Measurements from ENCODE around the gene STAT6. TPM values are rescaled to one million over a fixed set of nuclear protein-coding genes. Genes with fewer than 3 reads are reported as not detected.
"Not testable (repeated sequence)": the region's sequence is repeated elsewhere in the genome, so short reads cannot be mapped to it uniquely, and the experiment has no call there.

STAT6 gene
- total RNA-seq, 2 donors from 2014 or later: 162 to 201 TPM

DNA sequence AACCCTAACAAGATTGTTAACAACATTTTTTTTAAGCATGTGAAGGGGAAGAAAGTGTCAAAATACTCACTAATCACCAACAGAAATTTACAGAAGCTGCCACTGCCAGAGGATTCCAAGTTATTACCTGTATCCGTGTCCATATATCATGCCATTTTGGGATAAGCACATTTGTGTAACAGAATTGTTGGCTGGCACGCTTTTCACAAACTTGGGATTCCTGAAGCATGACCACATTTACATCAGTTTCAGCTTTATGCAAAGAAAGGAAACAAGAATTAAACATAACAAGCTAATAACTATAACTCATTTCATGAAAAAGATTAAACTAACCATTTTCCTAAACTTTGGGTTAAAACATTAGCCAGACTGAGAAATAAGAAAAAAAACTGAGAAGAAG, 38.5 kb downstream of the STAT6 start:
- intact Hi-C loops (cut with DNase I): loop anchor here in 1 of 2 donors (5.0 kb wide), 1 partner anchor 105 kb away; no protein-coding TSS in a partner anchor
- DNase-seq (ENCODE audit: low spot score): no peak

DNA sequence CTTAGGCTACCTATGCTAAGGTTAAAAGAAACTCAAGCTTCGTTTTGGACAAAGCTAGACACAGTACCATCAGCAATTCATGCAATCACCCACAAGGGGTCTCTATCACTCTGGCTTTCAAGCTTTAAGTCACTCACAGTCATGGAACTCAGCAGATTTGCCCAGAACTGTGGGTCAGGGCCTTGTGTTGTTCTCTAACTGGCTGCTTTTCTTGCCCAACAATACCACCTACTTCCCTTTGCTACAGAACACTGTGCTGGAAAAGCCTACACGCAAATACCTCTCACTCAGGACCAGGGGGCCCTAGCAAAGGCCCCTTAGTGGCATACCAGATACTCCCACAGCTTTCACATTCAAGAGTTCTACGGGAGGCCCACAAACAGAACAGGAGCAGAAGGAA, 41.6 kb downstream of the STAT6 start:
- intact Hi-C loops (cut with DNase I): loop anchor here (5.0 to 10.0 kb wide), 3 partner anchors 43 to 312 kb away; partner anchors contain the start of gene STAT6 (in 2 of the 2)
- DNase-seq (ENCODE audit: low spot score): no peak

DNA sequence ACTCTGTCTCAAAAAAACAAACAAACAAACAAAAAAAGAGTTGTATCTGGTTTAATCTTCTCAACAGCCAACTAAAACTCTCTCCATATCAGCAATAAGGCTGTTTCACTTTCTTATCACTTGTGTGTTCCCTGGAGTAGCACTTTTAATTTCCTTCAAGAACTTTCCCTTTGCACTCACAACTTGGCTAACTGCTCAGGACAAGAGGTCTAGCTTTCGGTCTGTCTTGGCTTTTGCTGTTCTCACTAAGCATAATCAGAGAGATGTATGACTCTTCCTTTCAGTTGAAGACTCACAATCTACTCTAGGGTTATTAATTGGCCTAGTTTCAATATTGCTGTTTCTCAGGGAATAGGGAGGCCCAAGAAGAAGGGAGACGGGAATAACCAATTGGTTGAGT, 44.9 kb downstream of the STAT6 start:
- intact Hi-C loops (cut with DNase I): loop anchor here (5.0 to 10.0 kb wide), 3 partner anchors 46 to 309 kb away; partner anchors contain the start of gene STAT6 (in 2 of the 2)
- DNase-seq (ENCODE audit: low spot score): no peak

DNA sequence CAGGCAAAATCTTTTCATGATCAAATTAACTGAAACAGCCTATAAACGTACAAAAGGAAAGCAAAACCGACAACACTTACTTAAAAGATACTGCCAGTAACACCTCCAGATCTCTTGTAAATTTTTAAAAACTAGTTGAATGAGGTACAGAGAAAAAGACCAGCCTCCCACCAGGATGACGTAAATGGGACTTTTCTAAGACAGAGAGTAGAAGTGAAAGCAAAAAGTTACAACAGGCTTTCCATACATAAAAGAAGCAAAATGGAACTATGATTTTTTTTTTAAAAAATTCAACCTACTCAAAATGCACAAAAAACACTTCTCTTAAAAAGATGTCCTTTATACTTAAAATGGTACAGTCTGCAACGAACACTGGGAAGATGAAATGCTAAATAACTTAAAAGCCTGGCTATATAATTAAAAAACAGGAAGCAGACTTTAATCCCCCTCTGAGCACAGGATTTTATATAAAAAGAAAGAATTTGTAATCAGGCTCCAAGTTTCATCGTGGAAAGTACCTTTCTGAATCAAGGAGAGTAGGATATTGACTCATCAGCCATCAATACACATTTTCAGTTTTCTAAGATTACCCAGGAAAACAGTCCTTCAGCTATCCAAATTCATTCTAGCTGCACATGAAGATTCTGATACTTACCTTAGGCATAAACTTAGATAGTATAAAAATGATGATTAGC, 47.0 kb downstream of the STAT6 start:
- intact Hi-C loops (cut with DNase I): loop anchor here (5.0 to 10.0 kb wide), 2 partner anchors 51 to 57 kb away; partner anchors contain the start of genes STAT6 (in 1 of the 2) and ZBTB39 (in 1 of the 2)
- no peak for DNase-seq (ENCODE audit: low spot score)

DNA sequence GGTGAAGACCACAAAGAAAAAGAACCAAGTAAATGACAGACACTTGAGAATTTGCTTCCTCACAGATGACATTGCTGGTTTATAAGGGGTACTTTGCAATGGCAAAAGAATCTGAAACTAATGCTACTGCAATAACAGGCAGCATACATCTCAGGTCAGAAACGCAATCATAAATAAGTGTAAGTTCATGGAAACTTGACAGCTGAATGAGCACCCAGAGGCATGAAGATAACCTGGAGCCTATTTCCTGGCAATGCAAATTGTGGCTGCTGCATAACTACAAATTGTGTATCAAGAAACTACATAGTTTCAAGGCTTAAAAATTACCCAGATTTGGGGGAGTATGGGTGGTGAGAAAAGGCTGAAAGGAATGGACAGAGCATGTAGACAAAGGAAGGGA, 52.7 kb downstream of the STAT6 start:
- intact Hi-C loops (cut with DNase I): no loop called here
- no peak for DNase-seq (ENCODE audit: low spot score)

DNA sequence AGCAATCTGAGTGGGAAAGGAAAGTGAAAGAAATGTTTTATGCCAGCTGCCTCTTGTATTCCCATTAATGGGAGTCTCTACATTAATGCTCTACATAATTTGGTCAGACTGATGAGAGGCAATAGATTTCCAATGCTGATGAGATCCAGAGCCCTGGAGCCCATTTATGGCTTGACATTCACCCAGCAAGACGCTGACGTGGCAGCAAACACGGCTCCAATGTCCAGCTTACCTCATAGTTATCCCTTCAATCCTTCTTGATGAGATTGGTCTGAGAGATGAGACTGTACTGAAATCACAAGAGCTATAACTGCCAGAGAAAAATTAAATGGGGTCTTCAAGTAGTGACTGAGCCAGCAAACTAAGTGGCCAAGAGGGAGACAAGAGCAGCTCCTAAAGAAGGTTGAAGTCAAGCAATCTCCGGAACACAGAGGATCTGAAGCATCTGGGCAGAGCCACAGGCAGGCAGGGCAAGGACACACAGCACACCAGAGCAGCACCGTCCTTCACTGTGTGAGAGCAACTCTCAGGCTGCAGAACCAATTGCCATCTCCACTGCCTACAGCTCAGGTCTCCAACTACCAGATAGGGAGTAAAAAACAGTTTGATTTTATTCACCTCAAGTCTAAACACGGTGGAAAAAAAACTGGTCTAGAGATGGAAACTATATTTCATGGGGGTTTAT, 54.0 kb downstream of the STAT6 start:
- no peak for DNase-seq (ENCODE audit: low spot score)
- intact Hi-C loops (cut with DNase I): no loop called here

DNA sequence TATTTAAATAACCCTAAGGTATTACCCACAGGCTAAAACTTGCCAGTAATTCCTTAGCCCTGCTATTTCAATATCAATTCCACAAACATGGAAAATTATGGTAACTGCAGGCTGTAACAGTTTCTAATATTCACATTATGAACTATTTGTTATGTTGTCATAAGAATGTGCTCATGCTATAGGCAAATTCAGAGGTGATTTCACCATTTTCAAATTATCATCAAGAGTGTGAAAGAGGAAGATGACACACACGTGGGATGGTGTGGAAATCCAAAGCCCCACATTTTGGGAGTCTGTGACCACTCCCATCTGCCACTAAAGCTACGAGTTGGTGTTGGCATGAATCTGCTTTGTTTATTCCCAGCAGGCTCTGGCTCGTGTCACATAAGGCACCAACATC, 55.3 kb downstream of the STAT6 start:
- no peak for DNase-seq (ENCODE audit: low spot score)
- intact Hi-C loops (cut with DNase I): no loop called here

DNA sequence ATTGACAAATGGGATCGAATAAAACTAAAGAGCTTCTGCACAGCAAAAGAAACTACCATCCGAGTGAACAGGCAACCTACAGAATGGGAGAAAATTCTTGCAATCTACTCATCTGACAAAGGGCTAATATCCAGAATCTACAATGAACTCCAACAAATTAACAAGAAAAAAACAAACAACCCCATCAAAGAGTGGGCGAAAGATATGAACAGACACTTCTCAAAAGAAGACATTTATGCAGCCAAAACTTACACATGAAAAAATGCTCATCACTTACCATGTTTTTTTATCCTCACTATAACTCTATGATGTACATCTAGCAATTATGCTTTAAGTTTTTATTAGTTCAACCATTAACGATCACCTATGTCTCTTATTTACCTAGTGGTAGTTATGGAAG, 57.3 kb downstream of the STAT6 start:
- intact Hi-C loops (cut with DNase I); DNase-seq (ENCODE audit: low spot score): not testable (repeated sequence)

DNA sequence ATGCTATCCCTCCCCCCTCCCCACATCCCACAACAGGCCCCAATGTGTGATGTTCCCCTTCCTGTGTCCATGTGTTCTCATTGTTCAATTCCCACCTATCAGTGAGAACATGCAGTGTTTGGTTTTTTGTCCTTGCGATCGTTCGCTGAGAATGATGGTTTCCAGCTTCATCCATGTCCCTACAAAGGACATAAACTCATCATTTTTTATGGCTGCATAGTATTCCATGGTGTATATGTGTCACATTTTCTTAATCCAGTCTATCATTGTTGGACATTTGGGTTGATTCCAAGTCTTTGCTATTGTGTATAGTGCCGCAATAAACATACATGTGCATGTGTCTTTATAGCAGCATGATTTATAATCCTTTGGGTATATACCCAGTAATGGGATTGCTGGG, 58.0 kb downstream of the STAT6 start:
- DNase-seq (ENCODE audit: low spot score); intact Hi-C loops (cut with DNase I): not testable (repeated sequence)

DNA sequence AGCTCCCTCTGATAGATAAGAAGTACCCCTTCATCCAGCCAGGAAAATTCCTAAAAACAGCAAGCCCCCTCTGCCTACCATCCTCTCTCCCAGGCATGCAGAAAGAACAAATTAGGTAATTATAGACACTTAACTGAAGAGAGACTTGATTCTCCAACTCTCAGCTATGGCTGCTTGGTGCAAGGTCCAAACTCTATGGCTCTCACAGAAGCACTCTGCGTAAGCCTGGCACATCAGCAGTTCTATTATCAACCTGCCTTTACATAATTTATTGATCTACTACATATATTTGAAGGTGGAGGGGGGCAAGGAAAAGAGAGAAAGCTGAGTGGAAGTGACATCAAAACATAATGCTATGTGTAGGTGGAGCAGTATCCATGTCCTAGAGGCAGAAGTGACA, 60.2 kb downstream of the STAT6 start:
- no peak for DNase-seq (ENCODE audit: low spot score)
- intact Hi-C loops (cut with DNase I): no loop called here

DNA sequence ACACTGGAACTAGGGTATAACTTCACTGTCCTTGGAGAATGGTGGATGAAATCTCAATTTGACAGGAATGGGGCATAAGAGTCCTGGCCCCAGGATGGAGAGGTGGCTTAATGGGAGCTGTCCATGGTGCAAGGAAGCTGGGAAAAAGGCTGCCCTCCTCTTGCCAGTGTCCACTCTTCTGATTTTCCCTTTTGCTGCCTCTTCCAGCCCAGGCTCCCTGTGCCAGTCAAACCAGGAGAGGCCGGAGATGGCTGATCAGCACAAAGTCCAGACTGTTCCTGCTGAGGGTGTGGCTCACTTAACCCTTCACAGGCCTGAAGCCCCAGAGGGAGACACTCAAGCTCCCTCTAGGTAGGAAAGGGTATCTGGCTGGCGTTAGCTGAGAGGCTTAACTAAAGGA, 61.3 kb downstream of the STAT6 start, which contains the start of gene MYO1A:
Gene MYO1A, minus strand, starts transcription at position 240 of the 400 bp plus-strand sequence. CDS start 1,806 bp downstream, outside the sequence.
- intact Hi-C loops (cut with DNase I): no loop called here
- DNase-seq (ENCODE audit: low spot score): no peak

DNA sequence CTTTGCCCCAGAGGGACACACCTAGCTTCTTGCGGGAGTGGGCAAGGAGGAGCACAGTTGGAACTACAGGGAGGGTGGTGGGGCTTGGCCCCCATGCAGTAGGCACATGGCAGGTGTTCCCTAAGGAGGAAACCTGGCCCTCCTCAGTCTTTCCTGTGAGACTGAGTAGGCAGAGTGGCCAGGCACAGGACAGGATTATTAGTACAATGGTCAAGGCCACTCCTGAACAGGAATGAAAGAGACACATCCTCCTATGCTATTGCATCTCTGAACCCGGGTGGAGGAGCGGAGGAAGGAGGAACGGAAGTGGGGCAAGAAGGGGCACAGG, 62.1 kb downstream of the STAT6 start:
- no peak for DNase-seq (ENCODE audit: low spot score)

DNA sequence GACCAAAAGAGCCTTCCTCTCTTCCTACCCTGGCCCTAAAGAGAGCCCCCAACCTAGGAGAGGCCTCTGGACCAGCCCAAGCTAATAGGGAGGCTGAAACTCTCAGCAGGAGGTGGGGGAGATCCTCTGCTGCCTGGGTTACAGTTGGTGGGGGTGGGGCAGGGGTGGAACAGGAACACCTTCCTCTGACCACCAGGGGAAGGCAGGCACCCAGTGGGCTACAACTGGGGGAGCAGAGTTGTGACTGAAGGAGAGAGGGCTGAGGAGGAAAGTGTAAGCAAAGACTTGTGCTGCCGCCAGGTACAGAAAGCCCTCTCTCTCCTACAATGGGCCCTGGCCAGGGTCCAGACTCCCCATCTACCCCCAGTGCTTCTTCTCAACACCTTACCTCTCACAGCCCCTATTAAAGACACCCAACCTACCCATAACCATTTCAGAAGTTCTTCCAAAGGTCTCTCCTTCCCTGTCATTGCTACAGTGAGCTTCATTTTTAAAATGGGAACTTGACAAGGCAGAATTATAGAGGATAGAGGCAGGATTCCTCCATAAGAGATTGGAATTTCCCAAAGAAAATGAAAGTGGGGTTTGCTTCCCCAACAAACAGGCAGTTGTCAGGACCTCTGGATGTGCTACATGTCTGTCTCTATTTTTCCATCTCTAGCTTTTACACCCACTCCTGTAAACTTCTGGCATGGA, 62.6 kb downstream of the STAT6 start:
- DNase-seq (ENCODE audit: low spot score): no peak
- intact Hi-C loops (cut with DNase I): no loop called here

More for the DNA sequence above, 62.1 kb downstream of the STAT6 start:
- intact Hi-C loops (cut with DNase I): no loop called here

DNA sequence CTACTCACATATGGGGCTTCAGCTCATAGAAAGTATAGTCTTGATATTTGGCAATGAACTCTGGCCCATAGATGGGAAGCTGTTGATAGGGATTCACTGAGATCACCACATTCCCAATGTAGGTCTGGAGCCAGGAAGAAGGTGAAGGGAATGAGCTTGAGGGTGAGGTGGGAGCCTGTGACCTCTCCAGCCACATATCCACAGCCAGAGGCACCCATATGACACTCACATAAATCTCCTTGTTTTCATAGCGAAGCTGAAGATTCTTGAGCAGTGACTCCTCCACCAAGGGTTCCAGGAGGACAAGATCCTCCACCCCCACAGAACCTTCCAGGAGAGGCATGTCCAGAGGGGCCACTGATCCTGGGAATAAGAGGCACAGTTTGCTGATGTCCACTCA, 63.2 kb downstream of the STAT6 start:
- no peak for DNase-seq (ENCODE audit: low spot score)
- intact Hi-C loops (cut with DNase I): no loop called here

DNA sequence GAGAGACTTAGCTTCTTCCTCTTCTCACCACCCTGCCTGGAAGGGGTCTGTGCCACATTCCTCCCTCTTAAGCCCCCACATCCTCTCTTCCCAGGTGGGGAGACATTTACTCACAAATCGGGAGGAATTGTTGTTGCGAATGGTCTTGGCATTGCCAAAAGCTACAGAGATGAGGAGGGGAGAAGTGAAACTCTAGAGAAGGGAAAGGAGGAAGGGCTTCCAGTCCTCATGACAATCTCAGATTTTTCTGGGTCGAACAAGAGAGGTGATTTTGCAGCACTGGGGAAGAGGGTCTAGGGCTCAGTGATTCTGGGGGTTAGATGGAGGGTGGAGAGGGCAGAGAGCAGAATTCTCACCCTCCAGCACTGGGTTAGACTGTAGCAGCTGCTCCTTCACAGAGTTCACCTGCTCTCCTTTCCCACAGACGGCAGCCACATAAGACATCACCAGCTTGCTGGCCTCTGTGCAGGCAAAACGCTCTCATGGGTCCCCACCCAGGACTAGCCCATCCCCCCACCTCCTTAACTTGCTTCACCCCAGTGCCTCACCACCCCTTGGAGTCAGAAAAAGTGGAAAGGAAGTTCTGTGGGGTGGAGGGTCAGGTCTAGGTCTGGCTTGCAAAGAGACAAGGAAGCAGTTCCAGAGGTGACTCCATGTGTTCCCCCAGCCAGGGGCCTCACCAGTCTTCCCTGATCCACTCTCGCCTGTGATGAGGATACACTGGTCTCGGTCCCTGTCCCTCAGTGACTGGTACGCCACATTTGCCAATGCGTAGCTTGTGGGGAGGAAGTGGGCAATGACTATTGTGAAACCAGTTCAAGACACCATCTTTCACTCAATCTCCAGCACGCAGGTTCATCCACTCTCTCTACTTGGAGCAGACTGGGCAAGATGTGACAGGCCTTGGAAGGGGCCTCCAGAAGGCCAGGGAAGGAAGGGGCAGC, 63.9 kb downstream of the STAT6 start:
- intact Hi-C loops (cut with DNase I): no loop called here
- no peak for DNase-seq (ENCODE audit: low spot score)

DNA sequence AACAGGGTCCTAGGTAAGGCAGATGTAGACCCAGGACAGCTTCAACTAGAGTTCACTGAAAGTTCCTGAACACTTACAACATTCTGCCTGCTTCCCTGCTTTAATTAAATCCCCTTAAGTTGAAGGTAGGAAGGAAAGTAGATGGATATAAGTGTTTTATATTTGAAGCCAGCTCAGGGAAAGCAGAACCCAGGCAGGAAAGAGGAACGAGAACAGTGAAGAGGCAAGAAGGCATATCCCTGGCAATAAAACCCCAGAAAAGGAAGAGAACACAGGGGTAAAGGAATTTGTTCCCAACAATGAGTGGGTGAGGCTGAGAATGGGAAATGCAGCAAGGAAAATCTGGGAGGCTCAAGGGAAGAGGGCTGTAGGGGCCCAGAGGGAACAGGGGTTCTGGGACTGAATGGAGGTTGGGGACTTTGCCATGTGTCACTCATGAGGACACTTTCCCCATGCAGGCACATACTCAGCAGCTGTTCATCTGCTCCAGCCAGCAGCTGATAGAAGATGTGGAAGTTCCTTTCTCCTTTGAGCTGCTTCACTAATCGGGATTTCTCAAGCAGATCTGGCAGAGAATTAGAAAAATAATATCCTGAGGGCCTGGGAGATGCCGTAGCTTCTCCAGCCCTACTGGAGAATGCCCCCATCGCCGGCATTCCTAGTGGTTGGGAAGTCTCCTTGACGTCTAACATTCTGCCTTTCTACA, 64.9 kb downstream of the STAT6 start:
- intact Hi-C loops (cut with DNase I): no loop called here
- DNase-seq (ENCODE audit: low spot score): no peak
